ENCODE measurements around the gene CCT5.

Gene CCT5

GRCh38 chr5:10249948-10250805 lies at the start of gene CCT5:
Gene CCT5 (plus strand): TSS chr5:10250280. CDS start chr5:10250341, 61 bp downstream.
- peak; percentile 98 for DNase-seq

- DNase-seq: peak; percentile 11 to 12
Measured at GRCh38 chr5:10201223-10201868, 48.7 kb upstream of the CCT5 start.

GRCh38 chr5:10202089-10202910 lies 47.8 kb upstream of the CCT5 start:
- DNase-seq: no peak

- no peak for DNase-seq
Measured at GRCh38 chr5:10209004-10209403, 41.1 kb upstream of the CCT5 start.

- no peak for DNase-seq
Measured at GRCh38 chr5:10213316-10213715, 36.8 kb upstream of the CCT5 start.

- DNase-seq: no peak
Measured at GRCh38 chr5:10214041-10214440, 36.0 kb upstream of the CCT5 start.

- no peak for DNase-seq
Measured at GRCh38 chr5:10215366-10215765, 34.7 kb upstream of the CCT5 start.

GRCh38 chr5:10216107-10216506 lies 34.0 kb upstream of the CCT5 start:
- DNase-seq: no peak

GRCh38 chr5:10218658-10219057 lies 31.4 kb upstream of the CCT5 start:
- DNase-seq: no peak

- DNase-seq: no peak
Measured at GRCh38 chr5:10219068-10219467, 31.0 kb upstream of the CCT5 start.

- no peak for DNase-seq
Measured at GRCh38 chr5:10220248-10220647, 29.8 kb upstream of the CCT5 start.

GRCh38 chr5:10222326-10222725 lies 27.8 kb upstream of the CCT5 start:
- no peak for DNase-seq

GRCh38 chr5:10227379-10227778 lies 22.7 kb upstream of the CCT5 start:
- no peak for DNase-seq

- no peak for DNase-seq
Measured at GRCh38 chr5:10228288-10228687, 21.8 kb upstream of the CCT5 start.

GRCh38 chr5:10229306-10230048 lies 20.6 kb upstream of the CCT5 start:
- no peak for DNase-seq

GRCh38 chr5:10232386-10232785 lies 17.7 kb upstream of the CCT5 start:
- DNase-seq: no peak

GRCh38 chr5:10233011-10233410 lies 17.1 kb upstream of the CCT5 start:
- DNase-seq: no peak

- peak in 1 of 2 experiments; percentile 1 for DNase-seq
Measured at GRCh38 chr5:10233505-10233904, 16.6 kb upstream of the CCT5 start.

- DNase-seq: no peak
Measured at GRCh38 chr5:10235350-10235749, 14.7 kb upstream of the CCT5 start.

- DNase-seq: no peak
Measured at GRCh38 chr5:10243660-10244240, 6.3 kb upstream of the CCT5 start.

- no peak for DNase-seq
Measured at GRCh38 chr5:10244342-10244944, 5.6 kb upstream of the CCT5 start.

- no peak for DNase-seq
Measured at GRCh38 chr5:10246761-10247160, 3.3 kb upstream of the CCT5 start.
